Putamen (tissue), 1 donor: Measurements from ENCODE around the gene MAD2L2.

ENCODE experiments used
- DNase-seq: peaks from one replicate; pipeline ENCODE4 v3.0.0-alpha.2; 2016; ENCODE audit warnings: low spot score

Gene MAD2L2

DNA sequence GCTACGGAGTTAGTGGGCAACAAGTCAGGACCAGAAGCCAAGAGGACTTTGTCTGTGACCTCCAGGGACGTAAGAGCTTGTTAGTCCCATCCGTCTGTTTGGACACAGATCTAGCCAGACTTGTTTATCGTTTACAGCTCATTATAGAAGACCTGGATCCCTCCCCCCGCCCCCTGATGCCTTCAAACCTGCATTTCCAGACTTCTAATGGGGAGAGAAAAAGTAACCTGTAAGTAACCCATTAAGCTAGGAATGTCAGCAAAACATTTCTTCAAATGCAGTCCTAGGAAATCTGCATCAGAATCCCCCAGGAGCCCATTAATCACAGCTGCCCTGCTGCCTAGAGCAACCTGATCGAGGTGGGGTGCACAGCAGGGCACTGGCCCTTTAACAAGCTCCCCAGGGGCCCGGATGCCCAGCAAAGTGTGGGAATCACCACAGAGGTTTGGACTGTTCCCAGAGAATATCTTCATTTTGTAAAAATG, 1.4 kb upstream of the MAD2L2 start:
- no peak for DNase-seq

DNA sequence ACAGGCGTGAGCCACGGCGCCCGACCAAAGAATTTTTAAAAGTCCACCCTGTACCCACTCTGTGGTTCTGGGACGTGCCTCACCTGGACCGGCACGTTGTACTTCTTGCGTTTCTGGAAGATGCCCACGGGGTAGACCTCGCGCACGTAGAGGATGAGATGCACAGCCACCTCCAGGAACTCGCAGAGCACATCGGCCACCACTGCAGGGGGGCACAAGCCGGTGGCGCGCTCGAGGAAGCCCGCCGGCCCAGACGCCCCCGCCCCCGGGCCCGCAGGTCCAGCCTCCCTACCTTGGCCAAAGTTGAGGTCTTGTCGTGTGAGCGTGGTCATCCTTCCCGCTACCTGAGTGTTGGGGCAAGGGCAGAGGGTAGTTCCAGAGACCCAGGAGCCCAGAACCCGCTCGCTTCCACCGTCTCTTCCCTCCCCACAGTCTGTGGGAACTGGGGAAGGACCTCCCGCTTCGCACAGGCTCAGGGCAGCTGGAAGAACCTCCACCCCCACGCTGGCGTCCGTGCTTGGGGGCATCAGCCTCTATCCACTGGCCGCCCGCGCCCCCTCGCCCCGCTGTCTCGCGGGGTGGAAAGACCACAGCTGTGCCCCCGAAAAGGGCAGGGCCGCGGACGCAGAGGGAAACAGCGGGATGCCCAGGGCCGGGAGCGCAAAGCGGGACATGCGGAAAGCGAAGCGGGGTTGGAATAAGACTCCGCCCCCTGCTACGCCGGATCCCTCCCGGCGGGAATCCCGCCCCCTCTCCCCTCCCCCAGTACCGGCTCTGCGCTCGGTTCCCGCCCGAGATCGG, 478 bp downstream of the MAD2L2 start:
- DNase-seq: no peak

DNA sequence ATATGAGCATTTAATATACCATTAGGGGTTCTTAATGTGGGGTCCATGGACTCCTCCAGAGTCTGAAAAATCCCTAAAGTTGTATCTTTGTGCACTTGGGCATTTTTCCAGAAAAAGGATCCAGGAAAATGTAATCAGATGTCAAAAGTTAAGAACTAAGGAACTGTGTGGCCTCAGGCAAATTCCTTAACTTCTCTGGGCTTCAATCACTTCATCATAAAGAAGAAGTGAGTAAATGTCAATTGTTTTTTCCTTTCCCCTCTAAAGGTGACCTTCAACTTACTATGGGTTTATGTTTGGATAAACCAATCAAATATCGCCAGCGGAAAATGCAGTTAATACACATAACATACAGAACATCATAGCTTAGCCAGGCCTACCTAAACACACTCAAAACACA, 2.5 kb downstream of the MAD2L2 start:
- DNase-seq: no peak

DNA sequence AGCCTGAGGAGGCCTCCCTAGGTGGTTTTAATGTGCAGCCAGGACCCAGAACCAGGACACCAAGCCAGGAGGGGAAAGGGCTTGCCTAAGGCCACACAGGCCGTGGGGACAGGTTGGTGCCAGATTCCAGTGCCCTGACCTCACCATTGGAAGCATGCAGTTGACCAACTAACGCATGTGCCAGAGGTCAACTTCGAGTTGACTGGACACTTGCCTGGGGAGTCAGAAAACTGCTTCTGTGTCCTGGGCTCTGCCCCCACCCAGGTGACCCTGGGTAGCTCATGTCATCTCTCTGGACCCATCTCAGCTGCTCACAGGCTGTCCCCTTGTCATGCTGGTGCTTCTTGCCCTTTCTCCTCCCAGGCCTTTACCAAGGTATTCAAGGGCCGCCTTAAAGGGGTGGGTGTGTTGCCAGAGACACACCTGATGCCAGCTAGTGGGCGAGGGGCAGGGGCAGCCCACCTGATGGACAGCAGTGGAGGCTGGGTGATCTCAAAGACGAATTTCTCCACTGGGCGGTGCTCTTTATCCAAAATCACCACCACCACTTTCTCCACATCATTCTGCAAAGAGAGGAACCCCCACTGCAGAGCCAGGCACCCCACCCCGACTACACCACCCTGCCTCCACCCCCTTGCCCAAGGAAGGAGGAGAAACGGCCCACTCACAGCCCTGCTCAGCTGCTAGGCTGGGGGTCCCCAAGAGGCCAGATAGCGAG, 4.4 kb downstream of the MAD2L2 start:
- no peak for DNase-seq

DNA sequence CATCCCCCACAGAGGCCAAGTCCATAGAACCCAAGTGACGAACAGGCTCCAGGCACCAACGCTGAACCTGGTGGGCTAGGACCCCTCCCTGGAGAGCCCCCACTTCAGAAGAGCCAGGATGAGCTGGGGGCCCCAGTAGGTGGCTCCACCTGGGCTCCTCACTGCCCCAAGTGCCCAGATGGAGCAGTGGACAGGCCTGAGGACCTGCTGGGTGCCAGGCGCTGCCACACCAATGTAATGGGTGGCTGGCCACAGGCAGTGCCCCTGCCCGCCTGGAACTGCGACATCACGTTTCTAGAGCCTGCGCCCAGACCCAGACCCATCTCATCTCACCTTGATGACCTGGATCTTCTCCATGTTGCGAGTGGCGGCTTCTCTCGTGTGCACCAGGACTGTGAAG, 5.6 kb downstream of the MAD2L2 start:
- DNase-seq: no peak

DNA sequence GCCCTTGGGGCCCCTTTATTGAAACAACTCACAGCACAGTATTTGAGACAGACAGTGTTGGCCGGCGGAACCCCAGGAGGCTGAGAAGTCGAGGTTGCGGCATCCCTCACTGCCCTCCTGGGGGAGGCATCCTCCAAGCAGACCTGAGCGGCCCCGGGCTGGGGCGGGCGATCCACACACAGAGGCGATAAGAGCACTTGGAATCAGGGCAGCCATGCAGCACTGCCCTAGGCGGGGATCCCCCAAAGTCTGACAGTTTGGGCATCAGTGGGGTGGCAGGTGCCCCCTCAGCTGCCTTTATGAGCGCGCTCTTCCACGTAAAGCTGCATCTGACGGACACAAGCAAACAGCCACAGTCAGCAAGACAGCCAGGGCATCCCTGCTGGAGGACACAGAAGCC, 6.5 kb downstream of the MAD2L2 start:
- no peak for DNase-seq

DNA sequence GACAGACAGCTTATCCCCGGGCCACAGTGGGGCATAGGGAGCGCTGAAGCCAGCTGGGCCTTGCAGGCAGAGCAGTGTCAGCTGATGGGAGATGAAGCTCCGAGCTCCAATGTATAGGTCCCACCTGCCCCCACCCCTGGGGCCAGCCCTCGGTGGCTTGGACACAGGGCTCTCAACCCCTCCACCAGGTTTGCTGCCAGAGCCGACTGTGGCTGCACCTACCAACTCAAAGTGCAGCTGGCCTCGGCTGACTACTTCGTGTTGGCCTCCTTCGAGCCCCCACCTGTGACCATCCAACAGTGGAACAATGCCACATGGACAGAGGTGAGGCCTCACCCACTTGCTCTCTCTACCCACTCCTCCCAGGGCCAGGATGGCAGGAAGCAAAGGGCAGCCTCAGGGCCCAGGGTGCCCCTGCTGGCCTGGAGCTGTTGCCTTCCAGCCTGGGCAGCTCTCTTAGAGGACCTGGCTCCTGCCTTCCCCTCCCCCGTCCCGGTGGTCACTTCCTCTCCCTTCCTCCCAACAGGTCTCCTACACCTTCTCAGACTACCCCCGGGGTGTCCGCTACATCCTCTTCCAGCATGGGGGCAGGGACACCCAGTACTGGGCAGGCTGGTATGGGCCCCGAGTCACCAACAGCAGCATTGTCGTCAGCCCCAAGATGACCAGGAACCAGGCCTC, 7.7 kb downstream of the MAD2L2 start:
- DNase-seq: no peak

DNA sequence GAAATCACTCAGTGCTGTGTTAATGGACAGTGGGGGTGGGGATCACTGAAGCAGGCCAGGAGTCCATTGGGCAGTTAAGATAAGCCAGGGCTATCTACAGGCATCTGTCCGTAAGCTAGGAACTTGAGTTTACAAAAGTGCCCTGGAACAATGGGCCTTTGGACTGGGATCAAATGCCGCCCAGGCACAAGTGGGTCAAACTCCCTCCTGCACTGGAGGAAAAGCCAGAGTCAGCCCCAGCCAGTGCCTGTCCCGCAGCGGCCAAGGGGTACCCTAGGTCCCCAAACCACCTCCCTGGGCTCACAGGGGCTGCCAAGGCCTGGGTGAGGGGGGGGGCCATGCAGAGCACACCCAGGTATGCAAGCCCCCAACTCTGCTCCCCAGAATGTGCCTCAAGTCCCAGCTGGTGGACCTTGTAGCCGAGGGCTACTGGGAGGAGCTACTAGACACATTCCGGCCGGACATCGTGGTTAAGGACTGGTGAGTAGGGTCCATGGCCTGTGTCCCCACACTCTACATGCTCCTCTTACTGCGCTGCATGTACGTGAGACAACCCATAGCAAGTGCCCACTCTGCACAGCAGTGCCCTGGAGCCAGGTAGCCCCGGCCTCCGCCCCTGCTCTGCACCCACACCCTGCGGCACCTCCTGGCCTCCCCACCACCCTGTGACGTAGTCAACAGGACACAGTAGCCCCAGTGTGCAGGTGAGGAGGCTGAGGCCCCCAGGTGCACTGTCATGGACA, 9.2 kb downstream of the MAD2L2 start:
- DNase-seq: no peak

DNA sequence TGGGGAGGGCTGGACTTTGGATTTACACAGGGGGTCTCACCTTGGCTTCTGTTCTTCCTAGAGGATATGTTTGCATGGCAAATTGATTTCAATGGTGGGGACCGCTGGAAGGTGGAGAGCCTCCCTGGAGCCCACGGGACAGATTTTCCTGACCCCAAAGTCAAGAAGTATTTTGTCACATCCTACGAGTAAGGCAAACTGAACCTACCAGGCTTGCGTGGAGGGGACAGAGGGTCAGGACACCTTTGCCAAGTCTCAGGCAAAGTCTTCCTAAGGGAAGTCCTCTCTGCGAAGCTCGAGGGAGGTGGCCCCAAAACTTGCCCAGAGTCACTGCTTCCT, 9.8 kb downstream of the MAD2L2 start:
- DNase-seq: no peak

DNA sequence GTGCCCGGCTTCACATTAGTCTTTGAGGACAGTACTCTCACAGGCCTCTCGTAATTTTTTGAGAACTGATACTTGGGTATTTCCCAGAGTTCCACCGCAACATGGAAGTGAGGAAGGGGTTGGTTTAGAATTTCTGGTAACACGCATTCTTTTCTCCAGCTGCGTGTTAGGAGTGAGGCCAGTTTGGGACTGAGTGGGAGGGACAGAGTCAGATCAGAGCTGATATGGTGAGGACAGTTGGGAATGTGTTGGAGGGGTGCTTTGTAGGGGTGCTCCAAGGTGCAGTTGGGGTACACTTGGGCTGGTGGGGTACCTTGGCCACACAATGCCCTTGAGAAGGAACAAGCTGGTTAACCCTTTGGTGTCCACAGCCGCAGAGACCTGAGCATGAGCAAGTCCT, 10.2 kb downstream of the MAD2L2 start:
- DNase-seq: no peak

DNA sequence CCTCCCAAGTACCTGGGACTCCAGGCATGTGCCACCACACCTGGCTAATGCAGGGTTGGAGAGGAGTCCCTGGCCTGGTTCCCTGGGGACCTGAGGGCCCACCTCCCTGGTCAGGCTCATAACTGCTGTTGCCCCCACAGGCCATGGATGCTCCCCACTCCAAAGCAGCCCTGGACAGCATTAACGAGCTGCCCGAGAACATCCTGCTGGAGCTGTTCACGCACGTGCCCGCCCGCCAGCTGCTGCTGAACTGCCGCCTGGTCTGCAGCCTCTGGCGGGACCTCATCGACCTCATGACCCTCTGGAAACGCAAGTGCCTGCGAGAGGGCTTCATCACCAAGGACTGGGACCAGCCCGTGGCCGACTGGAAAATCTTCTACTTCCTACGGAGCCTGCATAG, 12.4 kb downstream of the MAD2L2 start:
- DNase-seq: no peak

DNA sequence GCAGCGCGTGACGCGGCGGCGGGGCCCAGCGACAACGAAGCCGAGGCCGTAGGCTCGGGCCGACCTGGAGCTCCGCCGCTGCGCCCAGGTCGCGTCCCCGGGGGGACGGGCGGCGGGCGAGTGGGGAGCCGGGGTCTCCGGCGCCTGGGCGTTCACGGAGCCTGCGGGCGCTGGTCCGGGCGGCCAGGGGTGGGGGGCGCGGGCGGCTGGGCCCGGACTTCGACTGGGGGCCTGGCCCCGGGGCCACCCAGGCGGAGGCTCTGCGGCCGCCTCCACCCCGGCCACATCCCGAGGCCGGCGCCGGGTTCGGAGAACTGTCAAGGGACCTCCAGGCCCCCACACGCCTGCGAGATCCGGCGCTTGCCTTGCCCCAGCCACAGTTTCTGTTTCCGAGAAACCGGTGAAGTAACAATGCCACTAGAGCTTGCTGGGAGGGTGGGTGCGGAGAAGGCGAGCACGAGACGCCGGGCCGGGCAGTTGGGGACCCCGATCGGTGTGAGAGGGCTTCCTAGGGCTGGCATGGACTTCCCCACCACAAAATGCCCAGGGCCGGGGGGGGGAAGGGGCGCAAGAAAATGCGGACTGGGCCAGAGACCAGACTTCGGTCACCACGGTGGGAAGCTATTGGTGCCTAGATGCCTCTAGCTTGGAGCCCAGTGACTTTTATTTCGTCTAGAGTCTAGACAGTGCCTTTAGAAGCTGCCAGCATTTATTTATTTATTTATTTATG, 16.4 kb downstream of the MAD2L2 start:
- DNase-seq: no peak

DNA sequence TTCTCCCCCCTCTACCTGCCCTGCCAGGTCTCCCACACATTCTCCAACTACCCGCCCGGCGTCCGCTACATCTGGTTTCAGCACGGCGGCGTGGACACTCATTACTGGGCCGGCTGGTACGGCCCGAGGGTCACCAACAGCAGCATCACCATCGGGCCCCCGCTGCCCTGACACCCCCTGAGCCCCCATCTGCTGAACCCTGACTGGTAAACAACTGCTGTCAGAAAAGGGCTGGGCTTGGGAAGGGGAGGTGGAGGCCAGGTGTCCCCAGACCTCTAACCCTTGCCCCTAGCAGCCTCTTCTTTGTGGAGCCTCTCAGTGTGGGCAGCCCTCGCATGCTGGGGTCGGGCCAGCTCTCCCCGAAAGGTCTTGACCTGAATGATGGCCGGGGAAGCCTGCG, 19.8 kb downstream of the MAD2L2 start:
- DNase-seq: no peak

DNA sequence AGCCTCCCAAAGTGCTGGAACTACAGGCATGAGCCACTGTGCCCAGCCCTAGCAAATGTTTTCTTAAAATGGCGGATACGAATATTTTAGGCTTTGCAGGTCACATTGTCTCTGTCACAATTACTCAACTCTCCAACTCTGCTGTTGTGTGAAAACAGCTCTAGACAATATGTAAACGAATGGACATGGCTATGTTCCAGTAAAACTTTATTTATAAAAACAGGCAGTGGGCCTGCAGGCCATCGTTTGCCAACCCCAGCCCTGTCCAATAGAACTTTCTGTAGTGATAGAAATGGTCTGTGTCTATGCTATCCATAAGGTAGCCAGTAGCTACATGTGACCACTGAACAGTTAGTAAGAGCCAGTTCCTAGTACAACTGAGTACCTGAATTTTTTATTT, 21.2 kb downstream of the MAD2L2 start:
- no peak for DNase-seq

DNA sequence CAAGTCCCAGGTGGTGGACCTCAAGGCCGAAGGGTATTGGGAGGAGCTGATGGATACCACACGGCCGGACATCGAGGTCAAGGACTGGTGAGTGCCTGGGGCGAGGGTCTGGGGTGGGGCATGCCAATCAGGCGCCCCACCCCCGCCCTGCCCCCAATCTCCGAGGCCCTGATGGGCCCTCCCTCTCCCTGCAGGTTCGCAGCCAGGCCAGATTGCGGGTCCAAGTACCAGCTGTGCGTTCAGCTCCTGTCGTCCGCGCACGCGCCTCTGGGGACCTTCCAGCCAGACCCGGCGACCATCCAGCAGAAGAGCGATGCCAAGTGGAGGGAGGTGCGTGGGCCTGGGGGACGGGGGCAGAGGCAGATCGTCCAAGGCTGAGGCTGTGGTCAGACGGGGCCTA, 22.4 kb downstream of the MAD2L2 start:
- no peak for DNase-seq

DNA sequence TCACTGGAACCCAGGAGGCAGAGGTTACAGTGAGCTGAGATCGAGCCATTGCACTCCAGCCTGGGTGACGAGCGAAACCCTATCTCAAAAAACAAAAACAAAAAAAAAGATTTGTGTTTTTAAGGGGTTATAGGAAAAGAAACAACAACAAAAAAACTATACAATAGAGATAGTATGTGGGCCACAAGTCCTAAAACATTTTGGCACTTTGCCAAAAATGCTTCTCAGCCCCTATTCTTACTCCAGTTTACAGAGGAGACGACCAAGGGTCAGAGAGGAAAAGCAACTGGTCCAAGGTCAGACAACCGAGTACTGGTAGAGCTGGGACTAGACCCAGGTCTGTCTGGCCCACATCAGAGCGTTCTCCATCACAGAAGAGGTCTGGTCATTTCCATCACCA, 23.3 kb downstream of the MAD2L2 start:
- no peak for DNase-seq

DNA sequence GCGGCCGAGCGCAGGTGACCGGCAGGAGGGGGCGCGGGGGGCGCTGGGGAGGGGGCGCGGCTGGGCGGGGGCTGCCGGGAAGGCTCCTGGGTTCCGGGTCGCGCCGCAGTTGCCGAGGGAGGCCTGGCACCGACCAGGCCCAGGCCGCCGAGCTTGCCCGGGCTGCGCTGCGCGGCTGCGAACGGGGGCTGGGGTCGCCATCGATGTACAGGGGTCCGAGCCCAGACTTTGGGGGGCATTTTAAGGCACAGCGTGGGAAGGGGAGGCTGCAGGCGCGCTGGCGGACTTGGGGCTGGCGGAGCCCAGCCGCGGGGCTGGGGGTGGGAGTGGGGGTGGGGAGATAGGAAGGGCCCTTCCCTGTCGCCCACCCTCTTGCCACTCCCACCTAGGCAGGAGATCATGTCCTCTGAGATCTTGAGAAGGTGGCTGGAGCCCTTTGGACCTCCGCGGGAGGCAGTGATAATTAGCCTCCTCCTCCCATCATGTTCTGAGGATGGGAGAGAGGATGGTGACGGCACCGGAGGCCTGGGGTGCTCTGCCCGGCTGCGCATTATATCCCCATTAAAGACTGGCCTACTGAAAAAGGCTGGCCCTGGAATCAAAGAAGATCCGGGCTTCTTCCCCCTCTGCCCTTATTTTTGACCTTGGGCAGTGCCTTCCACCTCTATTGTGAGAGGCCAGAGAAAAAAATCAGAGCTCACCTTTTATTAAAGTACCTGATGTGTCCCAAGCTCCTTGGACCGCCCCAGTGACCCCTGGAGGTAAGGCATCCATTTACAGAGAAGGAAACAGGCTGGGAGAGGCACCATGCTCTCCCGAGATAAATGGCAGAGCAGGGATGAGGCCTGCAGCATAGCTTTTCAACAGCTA, 25.8 kb downstream of the MAD2L2 start:
- no peak for DNase-seq

DNA sequence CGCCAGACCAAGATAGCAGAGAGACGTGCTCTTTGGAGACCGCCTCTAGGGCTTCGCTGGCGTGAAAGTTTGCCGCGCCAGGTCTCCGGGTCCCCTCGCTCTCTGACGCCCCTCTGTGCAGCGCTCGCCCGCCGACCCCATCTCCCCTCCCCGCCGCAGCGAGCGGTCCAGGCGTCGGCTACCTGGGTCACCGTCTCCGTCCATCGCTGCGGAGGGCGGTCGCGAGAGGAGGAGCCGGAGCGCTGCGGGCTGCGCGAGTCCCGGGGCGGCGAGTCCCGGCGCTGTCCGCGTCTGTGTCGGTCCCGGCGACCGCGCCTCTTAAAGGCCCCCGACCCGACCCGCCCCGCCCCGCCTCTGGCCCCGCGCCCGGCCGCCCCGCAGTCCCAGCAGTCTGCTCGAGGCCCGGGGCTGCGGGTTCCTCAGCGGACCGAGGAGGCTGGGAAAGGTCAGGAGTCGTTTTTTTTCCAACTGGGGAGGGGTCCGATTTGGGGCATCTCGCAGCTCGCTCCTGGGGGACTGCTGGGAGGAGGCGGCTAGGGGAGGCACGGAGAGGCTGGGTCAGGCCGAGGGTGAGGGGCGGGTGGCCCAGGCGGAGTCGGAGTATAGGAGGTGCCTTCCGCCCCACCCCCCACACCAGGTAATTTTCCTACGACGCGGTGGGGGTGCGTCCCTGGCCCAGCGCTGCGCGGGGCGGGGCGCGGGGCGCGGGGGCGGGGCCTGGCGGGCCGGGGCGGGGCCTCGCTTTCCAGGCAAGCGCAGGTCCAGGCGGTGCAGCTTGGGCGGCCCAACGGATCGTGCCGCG, 26.6 kb downstream of the MAD2L2 start, which contains the start of the genes FBXO2 and FBXO44:
Gene FBXO2 (minus strand): TSS at position 293 of the 802 bp plus-strand sequence. CDS start 89 bp downstream, at position 204.
Gene FBXO44 (plus strand): TSS at position 741 of the 802 bp plus-strand sequence. CDS start 959 bp downstream, outside the sequence.
- DNase-seq: no peak

DNA sequence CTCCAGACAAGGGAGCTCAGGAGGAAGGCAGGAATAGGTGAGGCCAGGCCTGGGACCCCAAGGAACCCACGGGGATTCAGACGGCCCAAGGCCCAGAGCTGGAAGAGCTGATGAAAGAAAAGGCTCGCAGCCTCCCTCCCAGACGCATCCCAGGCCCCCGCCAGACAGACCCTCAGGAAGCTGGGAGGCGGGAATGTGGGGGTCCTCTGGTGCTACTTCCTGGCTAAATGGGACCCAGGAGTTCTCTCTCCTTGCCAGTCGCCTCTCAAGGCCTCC, 27.1 kb downstream of the MAD2L2 start:
- DNase-seq: no peak
